GM12878 (cell line): ENCODE results near the gene DNAJB6. TPM values are rescaled to one million over a fixed set of nuclear protein-coding genes. Genes with fewer than 3 reads are reported as not detected.

Experiments used
- ATAC-seq: fragments of 200-7000 bp; cut with Tn5 transposase; 3 replicates; pipeline ENCODE4 v1.9.1; 2020; ENCODE audit warnings: mild to moderate bottlenecking, moderate library complexity
- BruUV-seq: library from RNA; stranded (reverse); fragments of 400-500 nt; replicated peaks from 2 replicates; lab custom pipeline; 2021; lab: Mats Ljungman, UMichigan
- CTCF ChIA-PET: fragments of 300-600 bp; sonication (Branson Sonifier 250); formaldehyde crosslinking; extraction: SDS; loops from one replicate; lab custom pipeline; 2021; ENCODE audit warnings: inconsistent platforms; lab: Yijun Ruan, JAX
- POLR2A ChIA-PET: fragments of 350-600 bp; formaldehyde crosslinking; extraction: SDS; loops from one replicate; lab custom pipeline; 2021; ENCODE audit warnings: inconsistent platforms; lab: Charles Lee
- RAD21 ChIA-PET: fragments of 300-600 bp; sonication (Branson Sonifier 250); formaldehyde crosslinking; loops from one replicate; lab custom pipeline; 2023; ENCODE audit warnings: antibody characterized with exemption; ENCODE audit not compliant: unreplicated experiment; lab: Charles Lee
- SMC1A ChIA-PET: fragments of 300-600 bp; sonication (Branson Sonifier 250); formaldehyde crosslinking; loops from one replicate; lab custom pipeline; 2023; ENCODE audit not compliant: unreplicated experiment, uncharacterized antibody; lab: Charles Lee
- DNase-seq: peaks from one replicate; pipeline ENCODE4 v3.0.0-alpha.2; 2011; ENCODE audit warnings: low read depth, low spot score
- FAIRE-seq: peaks from 3 replicates; lab custom pipeline; 2011; peaks lifted over from hg19 to GRCh38; lab: Jason Lieb, UNC
- H2AFZ ChIP-seq: 2 replicates; pipeline ENCODE4 v1.6.0; 2011; ENCODE audit warnings: low read depth, low read length, control low read depth; ENCODE audit not compliant: control insufficient read depth
- H3K27ac ChIP-seq: 2 replicates; pipeline ENCODE4 v1.5.1; 2011; ENCODE audit warnings: control low read depth; ENCODE audit not compliant: control insufficient read depth, insufficient read depth
- H3K27me3 ChIP-seq, 2 experiments: replicated peaks in 1 of 2; 2 replicates each; pipeline versions ENCODE4 v1.6.0 to v1.6.1; 2011; ENCODE audit warnings: low read length in 1 of 2; ENCODE audit not compliant: control insufficient read depth in 2 of 2, insufficient read depth in 2 of 2
- H3K36me3 ChIP-seq, 2 experiments: 2 replicates each; pipeline ENCODE4 v1.5.1; 2011; ENCODE audit warnings: low read length in 1 of 2; ENCODE audit not compliant: control insufficient read depth in 2 of 2, insufficient read depth in 2 of 2
- H3K4me1 ChIP-seq: 2 replicates; pipeline ENCODE4 v1.6.1; 2011; ENCODE audit warnings: mild to moderate bottlenecking, low read length, moderate library complexity, mixed read lengths; ENCODE audit not compliant: control insufficient read depth, insufficient read depth
- H3K4me2 ChIP-seq: 2 replicates; pipeline ENCODE4 v1.6.0; 2011; ENCODE audit warnings: control low read depth; ENCODE audit not compliant: control insufficient read depth, insufficient read depth
- H3K4me3 ChIP-seq: fragments of 200-600 bp; sonication (generic); 2 replicates; pipeline ENCODE4 v1.5.1; 2016
- H3K79me2 ChIP-seq: 2 replicates; pipeline ENCODE4 v1.6.0; 2011; ENCODE audit warnings: low read length; ENCODE audit not compliant: control insufficient read depth, insufficient read depth
- H3K9ac ChIP-seq: 2 replicates; pipeline ENCODE4 v1.8.0; 2011; ENCODE audit warnings: low read length, control low read depth, mixed read lengths; ENCODE audit not compliant: control insufficient read depth, insufficient read depth
- H3K9me3 ChIP-seq: replicated peaks from 3 replicates; pipeline ENCODE4 v1.5.1; 2011; ENCODE audit warnings: mild to moderate bottlenecking, low read length; ENCODE audit not compliant: control insufficient read depth, insufficient read depth
- H4K20me1 ChIP-seq: 2 replicates; pipeline ENCODE4 v1.6.0; 2011; ENCODE audit not compliant: control insufficient read depth, insufficient read depth
- BCL11A ChIP-seq: IDR thresholded peaks from 2 replicates; pipeline ENCODE4 v1.6.1; 2011; ENCODE audit warnings: low read depth, low read length
- CBX5 ChIP-seq: sonication (generic); IDR thresholded peaks from 2 replicates; pipeline ENCODE4 v1.6.1; 2016; ENCODE audit warnings: low read depth, moderate library complexity, mild to moderate bottlenecking, inconsistent platforms
- CREB1 ChIP-seq: IDR thresholded peaks from 2 replicates; pipeline ENCODE4 v1.6.1; 2012; ENCODE audit warnings: low read depth, mild to moderate bottlenecking, inconsistent platforms
- ETV6 ChIP-seq, 2 experiments: fragments of 450-650 bp in 1 of 2; IDR thresholded peaks in 1 of 2; conservative IDR thresholded peaks in 1 of 2; 2 replicates each; pipeline ENCODE4 v1.6.1; 2014; ENCODE audit warnings: antibody characterized with exemption in 1 of 2, borderline replicate concordance in 1 of 2, low read depth in 1 of 2, mild to moderate bottlenecking in 1 of 2, moderate library complexity in 1 of 2
- EZH2 ChIP-seq: IDR thresholded peaks from 2 replicates; pipeline ENCODE4 v1.6.1; 2012; ENCODE audit warnings: low read depth, mild to moderate bottlenecking, control low read depth, inconsistent platforms, low read length, borderline replicate concordance; ENCODE audit not compliant: control insufficient read depth
- JUND ChIP-seq: IDR thresholded peaks from 2 replicates; pipeline ENCODE4 v1.6.1; 2012; ENCODE audit warnings: low read depth, mild to moderate bottlenecking, low read length, improper control_type of control experiment, moderate library complexity
- MLLT1 ChIP-seq: fragments of 450-650 bp; IDR thresholded peaks from 2 replicates; pipeline ENCODE4 v1.6.1; 2016; ENCODE audit warnings: mild to moderate bottlenecking
- POLR2AphosphoS5 ChIP-seq: IDR thresholded peaks from 2 replicates; pipeline ENCODE4 v1.6.1; 2011; ENCODE audit warnings: mild to moderate bottlenecking, low read length, inconsistent platforms
- RAD51 ChIP-seq: fragments of 450-650 bp; IDR thresholded peaks from 2 replicates; pipeline ENCODE4 v1.6.1; 2016; ENCODE audit warnings: moderate library complexity, mild to moderate bottlenecking, inconsistent platforms
- RUNX3 ChIP-seq: IDR thresholded peaks from 2 replicates; pipeline ENCODE4 v1.6.1; 2012; ENCODE audit warnings: low read length, inconsistent platforms
- SIX5 ChIP-seq: IDR thresholded peaks from 2 replicates; pipeline ENCODE4 v1.6.1; 2011; ENCODE audit warnings: mild to moderate bottlenecking, low read depth, low read length, moderate library complexity; ENCODE audit not compliant: severe bottlenecking
- STAT1 ChIP-seq: fragments of 450-650 bp; conservative IDR thresholded peaks from 2 replicates; pipeline ENCODE4 v1.6.1; 2014; ENCODE audit warnings: antibody characterized with exemption, mild to moderate bottlenecking
- WGBS: methylation state at CpG from one replicate; pipeline ENCODE4 v1.1.6; 2016; ENCODE audit warnings: low lambda C conversion rate; ENCODE audit not compliant: insufficient replicate concordance, insufficient coverage; ENCODE audit errors: missing lambda C conversion rate; 5-methylcytosine and 5-hydroxymethylcytosine counted together
- in situ Hi-C: fragments of 300-500 bp; cut with MboI; formaldehyde crosslinking; loops from 9 replicates; pipeline ENCODE4 v1.14.3; 2018; ENCODE audit warnings: mixed read lengths
- intact Hi-C: fragments of 100-400 bp; cut with micrococcal nuclease; formaldehyde crosslinking; loops from one replicate; pipeline ENCODE4 v1.14.2; 2022; ENCODE audit not compliant: unreplicated experiment
- polyA plus RNA-seq, 11 experiments: library from polyadenylated mRNA; depleted of rRNA in 4 of 11; unstranded in 6 of 11; stranded (reverse) in 5 of 11; fragments of >200 nt; fragmentation: Nextera tagmentation in 4 of 11; fragmentation: Illumina TruSeq in 1 of 11; extraction: Ambion mirVana in 4 of 11; extraction: Trizol in 1 of 11; gene quantifications; 1 replicate in 1 of 11; 2 replicates in 10 of 11; pipeline versions ENCODE4 v1.2.1 to v1.2.3, GENCODE V29; 2011 to 2016; ENCODE audit warnings: inconsistent platforms in 2 of 11, missing spikeins in 2 of 11, low read depth in 1 of 11
- total RNA-seq, 4 experiments: library from RNA; depleted of rRNA in 3 of 4; stranded (reverse); fragments of >200 nt in 3 of 4; fragmentation: Illumina TruSeq in 1 of 4; extraction: Trizol in 1 of 4; gene quantifications; 2 replicates each; pipeline versions ENCODE4 v1.2.1 to v1.2.3, GENCODE V29; 2013 to 2021
- TF ChIP-seq, protein P1 (sequence below): fragments of 450-650 bp; IDR thresholded peaks from 2 replicates; pipeline ENCODE4 v1.6.1; 2017; ENCODE audit warnings: mild to moderate bottlenecking, moderate library complexity
- TF ChIP-seq, protein P2 (sequence below): fragments of 450-650 bp; IDR thresholded peaks from 2 replicates; pipeline ENCODE4 v1.6.1; 2017; ENCODE audit warnings: mild to moderate bottlenecking

DNAJB6 gene
- total and polyA plus RNA-seq, 10 of the 15 experiments (the other 5 are each of a cell fraction or from before 2014, with no cell fraction given): 34.5 to 117 (median 53.1) TPM

- WGBS: 5% methylated on average over 19 of the region's 24 CpGs
- ATAC-seq (peak; percentile 93), FAIRE-seq (peak; percentile 96), DNase-seq (peak; percentile 65)
- H2AFZ ChIP-seq: no peak overlapping the region
- in situ Hi-C loops: no loop called here
- intact Hi-C loops: loop anchor here (10.0 kb wide), 1 partner anchor 343 kb away; the partner anchor contains the start of gene MNX1
- H3K9me3 ChIP-seq: no peaks in the 10 kb centered on the region
- peak overlapping the region; percentile 33 for H3K27ac ChIP-seq
- H3K4me2 ChIP-seq: peak overlapping the region; percentile 15; the same call in 1 of the 2 replicates
- ChIA-PET RAD21 (interaction anchor here (0.9 to 1.0 kb wide), 2 partner anchors 19 to 21 kb away, joined by 3 to 4 read pairs; partner anchors contain the start of gene DNAJB6), SMC1A (interaction anchor here (0.7 to 1.2 kb wide), 2 partner anchors 19 to 579 kb away, joined by 3 read pairs; no protein-coding TSS in a partner anchor), POLR2A (interaction anchor here (0.7 kb wide), 1 partner anchor 18 kb away, joined by 3 read pairs; no protein-coding TSS in a partner anchor), CTCF (interaction anchor here (0.6 to 1.5 kb wide), 4 partner anchors 19 to 171 kb away, joined by 3 to 6 read pairs (median 3); no protein-coding TSS in a partner anchor)
- peaks cover 19% of the 10 kb centered on the region for H3K4me1 ChIP-seq
- no TSS peak for BruUV-seq
- H3K9ac ChIP-seq: no peak overlapping the region
- peaks cover 15 to 16% of the 10 kb centered on the region in 2 experiments for H3K36me3 ChIP-seq
- no peaks in the 10 kb centered on the region for H4K20me1 ChIP-seq
- no peaks in the 10 kb centered on the region for H3K27me3 ChIP-seq
- H3K4me3 ChIP-seq: no peak overlapping the region
- H3K79me2 ChIP-seq: peaks cover 65% of the 10 kb centered on the region
- TF ChIP-seq SIX5 (no peak), JUND (peak; percentile 72; the same call in 1 of the 2 replicates), POLR2AphosphoS5 (no peak), RUNX3 (peak; percentile 71), CBX5 (no peak), STAT1 (no peak), EZH2 (no peak), CREB1 (peak; percentile 92), RAD51 (0 out of 2 replicates have a peak, but pooled peaks have one; percentile 9), MLLT1 (0 out of 2 replicates have a peak, but pooled peaks have one; percentile 46), ETV6 (conservative IDR thresholded peaks at IDR 0.05 in 1 of 2, IDR thresholded peaks at IDR 0.05 in 1 of 2; ENCODE audit: borderline replicate concordance in 1 of 2, low read depth in 1 of 2) (peak in 1 of 2 experiments; percentile 32; a peak in 1 of 4 replicates), BCL11A (peak; percentile 67; the same call in 1 of the 2 replicates)
- TF ChIP-seq, protein P1, sequence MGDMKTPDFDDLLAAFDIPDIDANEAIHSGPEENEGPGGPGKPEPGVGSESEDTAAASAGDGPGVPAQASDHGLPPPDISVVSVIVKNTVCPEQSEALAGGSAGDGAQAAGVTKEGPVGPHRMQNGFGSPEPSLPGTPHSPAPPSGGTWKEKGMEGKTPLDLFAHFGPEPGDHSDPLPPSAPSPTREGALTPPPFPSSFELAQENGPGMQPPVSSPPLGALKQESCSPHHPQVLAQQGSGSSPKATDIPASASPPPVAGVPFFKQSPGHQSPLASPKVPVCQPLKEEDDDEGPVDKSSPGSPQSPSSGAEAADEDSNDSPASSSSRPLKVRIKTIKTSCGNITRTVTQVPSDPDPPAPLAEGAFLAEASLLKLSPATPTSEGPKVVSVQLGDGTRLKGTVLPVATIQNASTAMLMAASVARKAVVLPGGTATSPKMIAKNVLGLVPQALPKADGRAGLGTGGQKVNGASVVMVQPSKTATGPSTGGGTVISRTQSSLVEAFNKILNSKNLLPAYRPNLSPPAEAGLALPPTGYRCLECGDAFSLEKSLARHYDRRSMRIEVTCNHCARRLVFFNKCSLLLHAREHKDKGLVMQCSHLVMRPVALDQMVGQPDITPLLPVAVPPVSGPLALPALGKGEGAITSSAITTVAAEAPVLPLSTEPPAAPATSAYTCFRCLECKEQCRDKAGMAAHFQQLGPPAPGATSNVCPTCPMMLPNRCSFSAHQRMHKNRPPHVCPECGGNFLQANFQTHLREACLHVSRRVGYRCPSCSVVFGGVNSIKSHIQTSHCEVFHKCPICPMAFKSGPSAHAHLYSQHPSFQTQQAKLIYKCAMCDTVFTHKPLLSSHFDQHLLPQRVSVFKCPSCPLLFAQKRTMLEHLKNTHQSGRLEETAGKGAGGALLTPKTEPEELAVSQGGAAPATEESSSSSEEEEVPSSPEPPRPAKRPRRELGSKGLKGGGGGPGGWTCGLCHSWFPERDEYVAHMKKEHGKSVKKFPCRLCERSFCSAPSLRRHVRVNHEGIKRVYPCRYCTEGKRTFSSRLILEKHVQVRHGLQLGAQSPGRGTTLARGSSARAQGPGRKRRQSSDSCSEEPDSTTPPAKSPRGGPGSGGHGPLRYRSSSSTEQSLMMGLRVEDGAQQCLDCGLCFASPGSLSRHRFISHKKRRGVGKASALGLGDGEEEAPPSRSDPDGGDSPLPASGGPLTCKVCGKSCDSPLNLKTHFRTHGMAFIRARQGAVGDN: peak; percentile 83
- TF ChIP-seq, protein P2, sequence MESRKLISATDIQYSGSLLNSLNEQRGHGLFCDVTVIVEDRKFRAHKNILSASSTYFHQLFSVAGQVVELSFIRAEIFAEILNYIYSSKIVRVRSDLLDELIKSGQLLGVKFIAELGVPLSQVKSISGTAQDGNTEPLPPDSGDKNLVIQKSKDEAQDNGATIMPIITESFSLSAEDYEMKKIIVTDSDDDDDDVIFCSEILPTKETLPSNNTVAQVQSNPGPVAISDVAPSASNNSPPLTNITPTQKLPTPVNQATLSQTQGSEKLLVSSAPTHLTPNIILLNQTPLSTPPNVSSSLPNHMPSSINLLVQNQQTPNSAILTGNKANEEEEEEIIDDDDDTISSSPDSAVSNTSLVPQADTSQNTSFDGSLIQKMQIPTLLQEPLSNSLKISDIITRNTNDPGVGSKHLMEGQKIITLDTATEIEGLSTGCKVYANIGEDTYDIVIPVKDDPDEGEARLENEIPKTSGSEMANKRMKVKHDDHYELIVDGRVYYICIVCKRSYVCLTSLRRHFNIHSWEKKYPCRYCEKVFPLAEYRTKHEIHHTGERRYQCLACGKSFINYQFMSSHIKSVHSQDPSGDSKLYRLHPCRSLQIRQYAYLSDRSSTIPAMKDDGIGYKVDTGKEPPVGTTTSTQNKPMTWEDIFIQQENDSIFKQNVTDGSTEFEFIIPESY: no peak
Measured at GRCh38 chr7:157357129-157358040, 20.6 kb downstream of the DNAJB6 start.
